GM19452 (cell line): ENCODE data around the gene BET1.
A peak's percentile ranks its signal among the peaks of the same experiment; 100 is the strongest.
"Not testable (repeated sequence)": the region's sequence is repeated elsewhere in the genome, so short reads cannot be mapped to it uniquely, and the experiment has no call there.

Experiments used
- ATAC-seq: cut with Tn5 transposase; IDR thresholded peaks from one replicate; pipeline ENCODE4 v1.9.1; 2021; ENCODE audit not compliant: unreplicated experiment

The BET1 gene

DNA sequence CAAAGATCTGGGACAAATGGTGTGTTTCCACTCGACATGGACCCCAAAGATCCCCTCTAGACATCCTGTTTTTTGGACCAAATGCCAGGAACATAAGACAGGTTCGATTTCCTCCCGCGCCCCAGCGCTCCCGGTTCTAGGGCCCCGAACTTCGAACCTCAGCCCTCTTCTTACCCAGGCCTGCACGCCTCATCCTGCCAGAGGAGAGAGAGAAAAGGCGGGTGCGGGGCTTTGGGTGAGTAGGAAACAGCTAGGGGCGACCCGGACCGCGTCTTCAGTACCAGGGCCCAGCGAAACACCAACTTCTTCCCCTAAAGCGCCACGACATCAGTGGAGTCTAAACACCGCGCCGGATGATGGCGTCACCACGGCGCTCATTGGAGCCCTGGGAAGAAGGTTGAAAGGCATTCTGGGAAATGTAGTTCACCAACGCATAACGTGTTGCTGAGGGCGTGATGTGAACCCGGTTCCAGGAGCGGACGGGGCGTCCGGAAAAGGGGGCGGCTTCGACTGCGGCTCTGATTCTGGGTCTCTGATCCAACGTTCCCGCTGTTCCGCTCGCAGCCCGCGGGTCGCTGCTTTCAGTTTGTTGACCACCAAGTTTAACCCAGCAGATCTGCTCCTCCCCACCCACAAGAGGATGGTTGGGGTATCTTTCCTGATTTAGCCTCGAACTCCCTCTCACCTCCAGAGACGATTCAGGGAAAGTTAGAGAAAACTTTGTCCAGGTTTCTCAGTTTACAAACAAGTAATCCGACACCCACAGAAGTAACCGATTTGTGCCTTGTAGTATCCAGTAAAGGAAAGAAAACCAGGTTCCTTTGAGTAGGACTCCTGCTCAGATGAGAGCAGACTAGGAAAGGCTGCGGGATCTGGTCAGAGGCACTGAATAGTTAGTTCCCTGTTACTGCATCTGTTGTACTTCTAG, at the start of gene BET1:
Gene BET1 (minus strand): TSS at position 332 of the 928 bp plus-strand sequence. CDS start 139 bp downstream, at position 193.
- ATAC-seq: peak; percentile 92

- ATAC-seq: no peak
Observed at GRCh38 chr7:94053532-94053931, 49.4 kb upstream of the BET1 start.

- ATAC-seq: peak; percentile 31
Observed at GRCh38 chr7:94052398-94053180, 48.4 kb upstream of the BET1 start.

- peak; percentile 76 for ATAC-seq
Observed at GRCh38 chr7:94050046-94050445, 45.9 kb upstream of the BET1 start.

DNA sequence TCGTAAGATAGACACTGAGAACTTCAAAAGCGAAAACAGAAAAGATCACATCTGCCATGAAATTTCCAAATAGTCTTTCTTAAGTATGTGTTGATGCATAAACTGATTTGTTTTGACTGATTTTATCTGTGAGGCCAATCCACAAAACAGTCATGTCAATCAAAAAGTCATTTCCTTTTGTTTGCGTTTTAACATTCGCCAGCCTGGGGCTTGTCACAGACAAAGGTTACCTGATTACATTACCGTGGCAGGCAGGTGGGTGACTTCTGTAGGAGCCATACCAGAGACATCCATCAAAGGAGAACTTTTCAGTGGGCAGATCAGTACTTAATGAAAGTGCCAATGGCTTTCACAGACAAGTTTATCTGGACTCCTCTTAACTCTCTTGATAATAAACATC, 45.5 kb upstream of the BET1 start:
- ATAC-seq: peak; percentile 29

- no peak for ATAC-seq
Observed at GRCh38 chr7:94048755-94049154, 44.6 kb upstream of the BET1 start.

GRCh38 chr7:94047956-94048355, 43.8 kb upstream of the BET1 start:
- ATAC-seq: no peak

- no peak for ATAC-seq
Observed at GRCh38 chr7:94045581-94045980, 41.4 kb upstream of the BET1 start.

DNA sequence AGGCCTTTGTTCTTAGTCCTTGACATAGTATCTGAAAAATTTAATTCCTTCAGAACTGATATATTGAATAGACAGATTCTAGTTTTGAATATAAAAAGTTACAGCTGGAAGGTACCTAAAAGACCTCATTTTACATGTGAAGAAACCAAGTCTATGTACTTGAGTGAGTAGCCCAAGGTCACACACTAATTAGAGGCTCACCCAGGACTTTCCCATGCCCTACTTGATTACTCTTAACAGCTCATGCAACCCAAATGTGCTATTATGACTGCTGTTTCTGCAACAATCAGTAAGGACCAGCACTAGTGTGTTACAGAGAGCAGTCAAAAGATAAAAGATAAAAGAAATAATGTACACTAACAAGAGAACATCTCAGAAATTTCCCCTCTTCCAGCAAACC, 40.7 kb upstream of the BET1 start:
- ATAC-seq: no peak

DNA sequence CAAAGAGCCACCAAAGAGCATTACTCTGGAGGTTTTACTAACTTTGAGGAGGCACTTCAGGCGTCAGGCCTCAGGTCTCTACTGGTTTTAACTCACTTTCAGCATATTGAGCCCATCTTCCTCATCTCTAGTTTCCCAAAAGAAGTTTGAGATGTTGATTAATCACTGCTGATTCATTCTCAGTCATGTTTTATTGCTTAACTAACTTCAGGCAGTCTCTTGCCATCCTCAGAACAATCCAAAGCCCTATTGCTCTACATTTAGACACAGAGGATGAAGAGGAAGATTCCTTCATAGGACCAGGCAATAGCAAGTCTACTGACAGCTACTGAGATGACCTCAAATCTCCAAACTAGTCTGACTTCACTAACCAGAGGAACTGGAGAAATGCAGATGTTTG, 39.1 kb upstream of the BET1 start:
- ATAC-seq: no peak

DNA sequence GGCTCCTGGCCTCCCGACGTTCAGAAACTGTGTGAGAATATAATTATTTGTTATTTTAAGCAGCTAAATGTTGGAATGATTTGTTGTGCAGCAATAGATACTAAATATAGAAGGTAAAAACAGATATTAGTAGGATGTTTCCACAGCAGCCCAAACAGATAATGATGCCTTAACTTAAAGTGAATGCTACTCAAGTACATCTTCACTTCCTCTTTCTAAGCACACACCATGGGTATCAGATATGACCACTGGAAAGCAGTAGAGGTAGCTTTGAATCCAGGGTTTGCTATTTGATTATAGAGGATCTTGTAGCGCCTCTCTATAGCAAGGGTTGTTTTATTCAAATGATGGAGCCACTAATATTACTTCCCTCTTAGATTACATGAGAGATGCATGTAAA, 38.2 kb upstream of the BET1 start:
- ATAC-seq: peak; percentile 71

- ATAC-seq: no peak
Observed at GRCh38 chr7:94041529-94041928, 37.4 kb upstream of the BET1 start.

- no peak for ATAC-seq
Observed at GRCh38 chr7:94040254-94040653, 36.1 kb upstream of the BET1 start.

DNA sequence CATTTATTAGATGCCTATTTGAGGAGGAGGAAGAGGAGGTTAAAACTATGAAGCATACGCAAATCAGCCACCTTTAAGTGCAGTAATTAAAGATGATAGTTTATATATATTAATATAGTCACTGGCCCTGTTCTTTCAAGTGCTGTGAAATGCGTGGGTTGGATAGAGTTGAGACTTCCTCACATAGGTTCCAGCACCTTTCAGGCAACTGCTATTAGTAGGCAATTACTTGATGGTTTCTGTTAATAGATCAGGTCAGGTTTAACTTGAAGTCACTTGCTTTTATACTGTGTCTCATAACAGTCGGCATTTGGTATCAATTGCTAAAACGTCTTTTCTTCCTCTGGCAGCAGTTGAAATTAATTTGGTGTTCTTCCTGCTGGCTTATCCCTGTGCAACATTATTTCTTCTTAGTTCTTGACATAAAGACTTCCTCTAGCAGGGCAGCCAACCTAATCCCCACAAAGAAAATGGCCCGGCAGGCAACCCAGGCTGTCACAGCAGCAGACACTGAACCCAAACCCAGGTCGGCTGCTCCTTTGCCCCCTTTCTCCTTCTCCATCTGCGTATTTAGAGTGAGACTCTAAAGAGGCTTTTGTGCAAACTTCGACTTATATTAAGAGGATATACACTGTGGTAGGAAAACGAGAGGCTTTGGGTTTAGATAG, 35.3 kb upstream of the BET1 start:
- no peak for ATAC-seq

GRCh38 chr7:94031865-94032264, 27.7 kb upstream of the BET1 start:
- no peak for ATAC-seq

DNA sequence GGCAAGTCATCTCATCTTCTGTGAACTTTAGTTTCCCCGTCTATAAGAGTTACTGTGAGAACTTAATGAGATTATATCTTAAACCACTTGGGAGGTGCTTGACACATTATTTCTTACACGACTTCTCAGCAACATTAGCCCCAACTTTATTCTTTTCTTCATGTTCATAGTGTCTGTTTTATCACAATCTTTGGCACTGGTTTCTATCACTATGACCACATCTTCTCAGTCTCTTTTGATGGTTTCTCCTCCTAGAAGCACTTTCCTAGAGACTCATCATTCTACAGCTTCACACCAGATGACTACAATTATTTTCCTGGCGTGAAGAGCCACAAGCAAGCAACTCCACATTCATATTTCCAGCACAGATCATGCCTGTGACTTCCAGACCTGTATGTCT, 26.5 kb upstream of the BET1 start:
- no peak for ATAC-seq

DNA sequence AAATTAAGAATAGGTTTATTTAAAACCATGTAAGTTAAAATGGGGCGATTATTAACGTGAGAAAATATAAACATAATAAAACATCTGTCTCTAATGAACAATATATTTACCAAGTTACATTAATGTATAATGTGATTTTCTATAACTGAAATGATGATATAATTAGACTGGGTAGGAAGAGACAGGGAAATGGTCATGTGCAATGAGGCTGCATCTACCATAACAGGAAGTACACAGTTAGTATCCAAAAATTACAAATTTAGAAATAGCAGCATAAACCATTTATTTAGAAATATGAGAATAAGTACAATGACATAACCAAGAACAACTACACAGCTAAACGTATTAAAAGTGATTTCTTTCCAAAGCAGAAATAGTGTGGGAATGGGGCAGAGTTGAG, 25.8 kb upstream of the BET1 start:
- no peak for ATAC-seq

GRCh38 chr7:94028768-94029167, 24.6 kb upstream of the BET1 start:
- no peak for ATAC-seq

DNA sequence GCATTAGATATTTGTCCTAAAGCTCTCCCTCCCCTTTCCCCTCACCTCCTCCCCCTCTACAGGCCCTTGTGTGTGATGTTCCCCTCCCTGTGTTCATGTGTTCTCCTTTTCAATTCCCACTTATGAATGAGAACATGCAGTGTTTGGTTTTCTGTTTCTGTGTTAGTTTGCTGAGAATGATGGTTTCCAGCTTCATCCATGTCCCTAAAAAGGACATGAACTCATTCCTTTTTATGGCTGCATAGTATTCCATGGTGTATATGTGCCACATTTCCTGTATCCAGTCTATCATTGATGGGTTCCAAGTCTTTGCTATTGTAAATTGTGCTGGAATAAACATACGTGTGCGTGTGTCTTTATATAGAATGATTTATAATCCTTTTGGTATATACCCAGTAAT, 22.5 kb upstream of the BET1 start:
- not testable (repeated sequence) for ATAC-seq

DNA sequence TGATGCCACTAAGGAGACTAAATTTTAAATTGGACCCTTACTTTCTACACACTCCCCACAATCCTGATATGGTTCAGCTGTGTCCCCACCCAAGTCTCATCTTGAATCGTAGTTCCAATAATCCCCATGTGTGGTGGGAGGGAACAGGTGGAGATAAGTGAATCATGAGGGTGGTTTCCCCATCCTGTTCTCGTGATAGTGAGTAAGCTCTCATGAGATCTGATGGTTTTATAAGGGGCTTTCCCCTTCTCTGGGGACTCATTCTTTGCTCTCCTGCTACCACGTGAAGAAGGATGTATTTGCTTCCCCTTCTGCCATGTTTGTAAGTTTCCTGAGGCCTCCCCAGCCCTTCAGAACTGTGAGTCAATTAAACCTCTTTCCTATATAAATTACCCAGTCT, 18.4 kb upstream of the BET1 start:
- no peak for ATAC-seq

DNA sequence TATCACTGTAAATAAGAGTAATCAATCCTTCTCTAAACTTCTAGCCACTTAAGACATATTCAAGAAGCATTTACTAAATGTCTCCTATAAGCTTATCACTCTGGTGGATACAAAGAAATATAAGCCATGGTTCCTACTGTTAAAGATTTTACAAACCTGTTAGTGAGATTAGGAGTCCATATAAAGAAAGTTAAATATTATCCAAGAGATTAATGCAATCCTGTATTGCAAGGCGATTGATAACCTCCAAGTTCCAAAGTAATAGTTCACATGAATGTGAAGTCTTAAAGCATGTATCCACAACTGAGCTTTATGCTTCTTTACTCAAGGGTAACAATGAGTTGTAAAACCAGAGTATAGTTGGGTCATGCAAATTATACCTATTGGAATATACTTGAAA, 12.6 kb upstream of the BET1 start:
- no peak for ATAC-seq

DNA sequence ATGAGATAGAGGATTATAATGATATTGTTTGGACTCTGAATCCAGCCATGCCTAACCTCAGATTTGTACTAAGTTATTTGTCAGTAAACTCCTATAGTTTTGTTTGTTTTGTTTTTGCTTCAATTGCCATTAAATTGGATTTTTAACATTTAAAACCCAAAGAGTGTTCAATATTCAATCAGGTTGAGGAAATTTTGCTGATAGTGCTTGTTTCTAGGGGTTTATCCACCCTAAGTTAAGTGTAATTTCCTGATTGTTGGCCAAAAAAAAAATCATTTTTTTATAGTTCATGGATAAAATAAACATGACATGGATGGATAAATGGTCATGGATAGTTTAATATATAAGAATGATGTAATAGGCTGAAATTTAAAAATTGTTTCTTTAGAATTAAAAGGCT, 11.4 kb upstream of the BET1 start:
- ATAC-seq: no peak
